NCI-H82 treated with DMSO at 0.1 percent for 48 hours (cell line): ENCODE measurements around the gene POFUT2.

ENCODE experiments used
- DNase-seq: peaks from one replicate; lab custom pipeline; 2025; ENCODE audit not compliant: unreplicated experiment; lab: John Stamatoyannopoulos, UW

Gene POFUT2

DNA sequence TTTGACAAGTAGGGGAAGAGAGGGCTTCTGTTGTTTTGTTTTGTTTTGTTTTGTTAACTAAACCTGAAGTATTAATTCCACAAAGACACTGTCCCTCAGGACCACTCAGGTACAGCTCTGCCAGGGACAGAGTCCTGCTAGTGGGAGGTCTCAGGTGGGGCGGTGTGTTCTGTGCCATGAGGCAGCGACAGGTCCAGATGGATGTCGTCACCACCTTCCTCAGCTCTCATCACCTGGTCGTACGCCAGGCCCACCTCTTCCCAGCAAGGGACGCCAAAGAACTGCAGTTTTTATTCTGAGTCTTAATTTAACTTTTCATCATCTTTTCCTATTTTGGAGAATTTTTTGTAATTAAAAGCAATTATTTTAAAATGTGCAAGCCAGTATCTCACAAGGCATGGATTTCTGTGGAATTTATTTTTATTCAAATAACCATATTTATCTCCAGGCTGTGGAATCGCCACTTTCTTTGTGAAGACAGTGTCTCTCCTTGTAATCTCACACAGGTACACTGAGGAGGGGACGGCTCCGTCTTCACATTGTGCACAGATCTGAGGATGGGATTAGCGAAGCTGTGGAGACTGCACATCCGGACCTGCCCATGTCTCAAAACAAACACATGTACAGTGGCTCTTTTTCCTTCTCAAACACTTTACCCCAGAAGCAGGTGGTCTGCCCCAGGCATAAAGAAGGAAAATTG, 62.5 kb downstream of the POFUT2 start:
- no peak for DNase-seq

DNA sequence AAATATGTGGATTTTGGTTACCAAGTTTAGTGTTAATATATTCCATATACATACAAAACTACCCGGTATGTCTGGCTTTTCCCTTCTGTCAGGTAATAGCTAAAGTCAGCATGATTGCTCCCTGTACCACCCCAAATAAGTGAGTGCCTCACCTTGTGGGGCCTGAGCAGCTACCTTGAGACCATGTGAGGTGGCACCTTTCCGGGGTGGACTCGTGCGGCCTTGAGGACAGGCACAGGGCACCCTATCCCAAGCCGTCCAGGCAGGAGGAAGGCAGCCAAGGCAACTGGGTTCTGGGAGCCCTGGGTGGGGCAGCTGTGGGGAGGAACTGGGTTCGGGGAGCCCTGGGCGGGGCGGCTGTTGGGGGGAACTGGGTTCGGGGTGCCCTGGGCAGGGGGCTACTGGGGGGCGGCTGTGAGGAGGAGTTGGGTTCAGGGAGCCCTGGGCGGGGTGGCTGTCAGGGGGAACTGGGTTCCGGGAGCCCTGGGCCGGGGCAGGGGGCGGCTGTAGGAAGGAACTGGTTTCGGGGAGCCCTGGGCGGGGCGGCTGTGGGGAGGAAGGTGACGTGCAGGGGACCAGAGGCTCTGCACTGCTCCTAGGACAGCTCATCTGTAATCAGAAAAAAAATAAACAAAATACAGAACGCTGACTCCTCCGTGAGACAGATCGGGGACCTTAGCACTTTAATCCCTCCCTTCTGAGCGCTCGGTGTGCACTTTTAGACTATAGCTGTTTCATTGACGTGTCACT, 63.3 kb downstream of the POFUT2 start:
- DNase-seq: no peak

DNA sequence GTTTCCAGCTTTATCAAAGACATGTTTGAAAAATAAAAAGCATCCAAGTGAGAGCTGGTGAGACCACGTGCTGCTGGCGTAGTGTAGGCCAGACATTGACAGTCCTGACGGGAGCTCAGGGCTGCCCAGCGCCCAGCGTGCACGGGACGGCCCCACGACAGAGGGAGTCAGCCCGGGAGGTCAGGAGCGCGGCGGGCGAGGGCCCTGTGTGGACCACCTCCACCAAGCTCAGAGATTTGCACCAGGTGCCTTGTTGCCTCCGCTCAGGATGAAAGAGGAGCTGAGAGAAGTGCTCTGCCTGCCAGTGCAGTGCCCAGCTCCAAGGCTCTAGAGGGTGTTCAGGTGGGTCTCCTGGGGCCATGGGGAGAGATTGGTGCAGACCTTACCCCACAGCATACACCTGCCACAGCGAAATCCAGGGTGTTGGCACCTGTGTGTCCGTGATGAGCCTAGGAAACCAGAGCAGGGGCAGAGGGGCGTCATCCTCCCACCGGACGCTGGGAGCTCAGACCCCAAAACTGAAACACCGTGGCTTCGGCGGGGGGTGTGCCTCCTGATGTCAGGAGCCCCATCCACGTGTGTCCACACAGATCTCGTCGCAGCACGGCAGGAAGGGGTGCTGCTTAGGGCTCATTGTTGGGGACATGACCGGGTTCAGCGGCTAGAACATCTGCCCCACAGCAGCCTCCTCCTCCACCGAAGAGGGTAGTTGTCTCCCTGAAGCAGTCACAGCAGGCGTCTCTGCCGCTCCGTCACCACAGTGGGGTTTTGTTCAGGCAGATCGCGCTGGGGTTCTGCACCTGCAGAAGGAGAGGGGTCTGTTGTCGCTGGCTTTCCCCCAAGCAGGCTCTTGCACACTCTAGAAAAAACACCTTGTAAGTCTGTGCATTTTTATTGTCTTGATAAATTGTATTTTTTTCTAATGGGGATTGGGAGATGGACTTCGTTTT, 64.2 kb downstream of the POFUT2 start:
- no peak for DNase-seq

DNA sequence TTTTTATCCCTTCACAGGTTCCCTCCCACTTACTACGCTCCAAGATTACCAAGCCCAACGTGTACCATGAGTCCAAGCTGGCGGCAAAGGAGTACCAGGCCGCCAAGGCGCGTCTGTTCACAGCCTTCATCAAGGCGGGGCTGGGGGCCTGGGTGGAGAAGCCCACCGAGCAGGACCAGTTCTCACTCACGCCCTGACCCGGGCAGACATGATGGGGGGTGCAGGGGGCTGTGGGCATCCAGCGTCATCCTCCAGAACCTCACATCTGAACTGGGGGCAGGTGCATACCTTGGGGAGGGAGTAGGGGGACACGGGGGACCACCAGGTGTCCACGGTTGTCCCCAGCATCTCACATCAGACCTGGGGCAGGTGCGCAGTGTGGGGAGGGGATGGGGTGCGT, 65.7 kb downstream of the POFUT2 start:
- no peak for DNase-seq

DNA sequence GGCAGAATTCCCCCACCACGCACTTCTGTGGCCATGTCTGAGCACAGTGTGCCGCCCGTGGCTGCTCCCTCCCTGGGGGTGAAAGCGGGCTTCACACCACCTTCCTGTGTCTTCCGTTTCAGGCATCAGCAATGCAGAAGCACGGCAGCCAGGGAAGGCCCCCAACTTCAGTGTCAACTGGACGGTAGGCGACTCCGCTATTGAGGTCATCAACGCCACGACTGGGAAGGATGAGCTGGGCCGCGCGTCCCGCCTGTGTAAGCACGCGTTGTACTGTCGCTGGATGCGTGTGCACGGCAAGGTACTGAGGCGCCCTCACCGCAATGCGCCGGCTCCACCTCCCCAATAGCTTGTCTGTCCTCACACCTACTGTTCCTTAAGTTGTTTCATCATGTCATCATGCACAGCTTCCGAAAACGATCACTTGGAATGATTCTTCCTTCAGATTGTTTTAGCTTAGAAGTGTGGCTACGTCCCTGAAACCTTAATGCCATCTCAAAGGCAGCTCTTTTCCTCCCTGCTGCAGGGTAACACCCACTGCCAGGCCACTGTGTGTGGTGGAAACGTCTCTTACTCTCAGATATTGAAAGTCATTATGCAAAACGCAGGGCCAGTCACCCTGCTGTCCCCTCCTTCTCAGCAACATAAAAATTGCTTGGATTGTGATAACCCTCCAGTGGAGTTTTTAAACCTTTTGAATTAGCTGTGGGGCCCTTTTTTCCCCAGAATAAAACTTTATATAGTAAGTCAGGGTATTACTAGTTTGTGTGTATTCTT, 66.8 kb downstream of the POFUT2 start:
- DNase-seq: no peak

DNA sequence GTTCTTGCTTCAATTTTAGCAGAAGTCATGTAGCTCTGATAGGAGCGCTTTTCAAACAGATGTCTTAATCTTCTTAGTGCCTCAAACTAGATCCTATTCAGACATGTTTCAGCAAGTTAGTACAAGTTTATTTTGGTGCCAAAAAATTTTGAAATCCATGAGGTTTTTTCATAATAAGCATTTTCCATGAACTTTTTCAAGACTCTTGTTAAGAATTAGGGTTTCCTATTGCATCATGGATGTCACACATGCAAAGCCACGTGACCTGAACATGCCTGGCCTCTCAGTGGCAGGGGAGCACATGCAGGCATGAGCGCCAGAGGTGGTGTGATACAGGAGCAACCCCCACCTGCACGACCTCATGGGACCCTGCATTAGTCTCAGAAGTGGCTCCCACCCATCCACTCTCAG, 67.6 kb downstream of the POFUT2 start:
- DNase-seq: no peak

DNA sequence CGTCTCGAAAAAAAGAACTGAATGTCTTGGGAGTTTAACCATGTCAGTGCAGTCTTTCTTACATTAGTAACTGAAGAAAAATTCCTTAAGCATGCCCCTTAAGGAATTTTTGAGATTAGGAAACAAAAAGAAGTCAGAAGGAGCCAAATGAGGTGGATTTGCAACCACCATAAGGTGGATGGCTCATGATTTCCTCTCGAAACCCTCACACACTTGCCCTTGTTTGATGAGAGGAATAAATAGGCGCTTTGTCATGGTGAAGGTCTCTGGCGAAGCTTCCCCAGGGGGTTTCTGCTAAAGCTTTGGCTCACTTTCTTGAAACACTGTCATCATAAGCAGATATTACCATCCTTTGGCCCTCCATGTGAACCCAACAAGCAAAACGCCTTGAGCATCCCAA, 68.2 kb downstream of the POFUT2 start:
- DNase-seq: no peak

DNA sequence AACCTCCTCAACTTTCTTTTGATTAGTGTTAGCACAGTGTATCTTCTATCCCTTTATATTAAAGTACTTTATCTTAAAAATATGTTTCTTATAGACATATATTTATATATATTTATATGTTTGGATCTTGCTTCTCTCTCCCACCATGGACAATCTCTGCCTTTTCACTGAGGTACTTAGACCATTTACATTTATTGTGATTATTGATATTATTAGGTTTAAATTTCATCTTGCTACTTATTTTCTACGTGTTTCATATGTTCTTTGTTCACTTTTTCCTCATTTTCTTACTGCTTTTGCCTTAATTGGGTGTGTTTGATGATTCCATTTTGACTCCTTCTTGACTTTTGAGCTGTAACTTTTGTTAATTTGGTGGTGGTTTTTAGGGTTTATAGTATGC, 70.7 kb downstream of the POFUT2 start:
- DNase-seq: no peak

DNA sequence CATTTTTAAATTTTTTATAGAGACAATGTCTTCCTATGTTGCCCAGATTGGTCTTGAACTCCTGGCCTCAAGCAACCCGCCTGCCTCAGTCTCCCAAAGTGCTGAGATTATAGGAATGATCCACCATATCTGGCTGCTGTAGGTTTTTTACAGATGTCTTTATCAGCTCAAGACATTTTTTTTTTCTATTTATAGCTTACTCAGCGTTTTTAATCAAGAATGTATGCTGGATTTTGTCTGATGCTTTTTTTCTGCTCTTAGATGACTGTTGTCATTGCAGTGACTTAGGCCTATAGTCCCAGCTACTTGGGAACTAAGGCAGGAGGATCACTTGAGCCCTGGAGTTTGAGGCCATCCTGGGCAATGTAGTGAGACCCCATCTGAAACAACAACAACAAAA, 72.5 kb downstream of the POFUT2 start:
- no peak for DNase-seq
